Brain pericyte (primary cell): ENCODE results near the gene ZSCAN9.
A peak's percentile ranks its signal among the peaks of the same experiment; 100 is the strongest.

Experiments
- DNase-seq: peaks from one replicate; pipeline ENCODE4 v3.0.0-alpha.2; 2012; ENCODE audit warnings: low read depth, low spot score

The ZSCAN9 gene

GRCh38 chr6:28266962-28267694 lies 42.1 kb downstream of the ZSCAN9 start, which contains the start of gene ZSCAN26:
ZSCAN26 (plus strand) TSS chr6:28267143; CDS start chr6:28271920, 4,777 bp downstream.
- DNase-seq = peak; percentile 69

GRCh38 chr6:28267695-28268059 lies 42.6 kb downstream of the ZSCAN9 start:
- DNase-seq = no peak

- no peak for DNase-seq
Measured at GRCh38 chr6:28269492-28269891, 44.4 kb downstream of the ZSCAN9 start.

- DNase-seq = no peak
Measured at GRCh38 chr6:28274888-28275287, 49.8 kb downstream of the ZSCAN9 start.

- no peak for DNase-seq
Measured at GRCh38 chr6:28277746-28278145, 52.7 kb downstream of the ZSCAN9 start.

- no peak for DNase-seq
Measured at GRCh38 chr6:28280595-28281287, 55.7 kb downstream of the ZSCAN9 start.

GRCh38 chr6:28281288-28282064 lies 56.4 kb downstream of the ZSCAN9 start, which contains the start of gene PGBD1:
PGBD1 (plus strand) TSS chr6:28281572; CDS start chr6:28283814, 2,242 bp downstream.
- DNase-seq = no peak

- no peak for DNase-seq
Measured at GRCh38 chr6:28282926-28283325, 57.9 kb downstream of the ZSCAN9 start.
